HepG2 (cell line): ENCODE measurements around the gene FCHO1.

Experiments used
- ATF3 ChIP-seq: sonication (generic); formaldehyde crosslinking; IDR thresholded peaks from 2 replicates; pipeline ENCODE4 v1.4.0; 2020; ENCODE audit warnings: missing genetic modification reagents
- CTCF ChIP-seq: sonication (generic); formaldehyde crosslinking; IDR thresholded peaks from 2 replicates; pipeline ENCODE4 v1.5.0; 2020; ENCODE audit warnings: mild to moderate bottlenecking, missing genetic modification reagents, moderate library complexity
- ETV6 ChIP-seq: sonication (generic); formaldehyde crosslinking; conservative IDR thresholded peaks from 2 replicates; pipeline ENCODE4 v1.4.0; 2020; ENCODE audit warnings: missing genetic modification reagents
- FUBP1 ChIP-seq: sonication (generic); formaldehyde crosslinking; IDR thresholded peaks from 2 replicates; pipeline ENCODE4 v1.5.1; 2020; ENCODE audit warnings: missing genetic modification reagents, mild to moderate bottlenecking, borderline replicate concordance
- KDM5A ChIP-seq: fragments of 200-600 bp; sonication (generic); IDR thresholded peaks from 2 replicates; pipeline ENCODE4 v1.7.0; 2018; ENCODE audit warnings: antibody characterized with exemption, mild to moderate bottlenecking, low read length, borderline replicate concordance
- MBD4 ChIP-seq: IDR thresholded peaks from 2 replicates; pipeline ENCODE4 v1.6.1; 2012; ENCODE audit warnings: low read length, inconsistent platforms, borderline replicate concordance
- MIER3 ChIP-seq: IDR thresholded peaks from 2 replicates; pipeline ENCODE4 v1.6.1; 2016; ENCODE audit warnings: missing compliant biosample characterization, borderline replicate concordance
- POLR2AphosphoS2 ChIP-seq: IDR thresholded peaks from 2 replicates; pipeline ENCODE4 v1.6.1; 2011; ENCODE audit warnings: low read depth, low read length, improper control_type of control experiment

GRCh38 chr19:17748884-17749638, 2.2 kb upstream of the FCHO1 start:
- TF ChIP-seq CTCF (CRISPR knock-in tag) (no peak), MBD4 (no peak), POLR2AphosphoS2 (no peak), MIER3 (CRISPR knock-in tag) (no peak), ETV6 (CRISPR knock-in tag) (no peak), FUBP1 (CRISPR knock-in tag) (no peak), KDM5A (no peak), ATF3 (no peak)
